Gastroesophageal sphincter (tissue), 3 donors: ENCODE measurements around the gene MRPS9.

Experiments
- CTCF ChIP-seq, 4 experiments: fragments of 200-600 bp in 2 of 4; fragments of 450-650 bp in 2 of 4; sonication (generic) in 1 of 4; IDR thresholded peaks; one replicate each; pipeline ENCODE4 v1.5.1; 2017 to 2019; ENCODE audit warnings: antibody characterized with exemption in 4 of 4, mild to moderate bottlenecking in 2 of 4, moderate library complexity in 2 of 4
- EP300 ChIP-seq: sonication (generic); formaldehyde crosslinking; IDR thresholded peaks from one replicate; pipeline ENCODE4 v1.6.1; 2017; ENCODE audit warnings: antibody characterized with exemption, mild to moderate bottlenecking
- POLR2A ChIP-seq, 2 donors: fragments of 450-650 bp; IDR thresholded peaks; one replicate each; pipeline ENCODE4 v1.6.1; 2017; ENCODE audit warnings: antibody characterized with exemption in 2 of 2, mild to moderate bottlenecking in 2 of 2, moderate library complexity in 1 of 2
- POLR2AphosphoS5 ChIP-seq: sonication (generic); formaldehyde crosslinking; IDR thresholded peaks from one replicate; pipeline ENCODE4 v1.6.1; 2017; ENCODE audit warnings: antibody characterized with exemption

- TF ChIP-seq CTCF (IDR thresholded peaks at IDR 0.05) (no peak), POLR2A (IDR thresholded peaks at IDR 0.05) (no peak), POLR2AphosphoS5 (no peak), EP300 (no peak)
These were observed 96.2 kb downstream of the MRPS9 start for GRCh38 chr2:105134081-105134480.
